ENCODE data around the gene OTOP3. TPM values are rescaled to one million over a fixed set of nuclear protein-coding genes. Genes with fewer than 3 reads are reported as not detected.

Gene OTOP3
- total and polyA plus RNA-seq, 10 donors = not detected

GRCh38 chr17:74943808-74944522, 8.3 kb downstream of the OTOP3 start:
- Histone ChIP-seq H3K4me3 (no peak overlapping the region), H3K36me3 (no peaks in the 10 kb centered on the region), H3K27ac (no peak overlapping the region), H3K27me3 (replicated peaks in 1 of 7) (peaks cover 0 to 65% (median 10%) of the 10 kb centered on the region in 7 donors), H3K4me1 (no peaks in the 10 kb centered on the region), H3K9me3 (no peaks in the 10 kb centered on the region)
- intact Hi-C loops (cut with DNase I; ENCODE audit: low total_unique reads) = no loop called here
- TF ChIP-seq POLR2AphosphoS5 (IDR thresholded peaks at IDR 0.05) (no peak), POLR2A (IDR thresholded peaks at IDR 0.05) (no peak)
- TF ChIP-seq, protein P1, sequence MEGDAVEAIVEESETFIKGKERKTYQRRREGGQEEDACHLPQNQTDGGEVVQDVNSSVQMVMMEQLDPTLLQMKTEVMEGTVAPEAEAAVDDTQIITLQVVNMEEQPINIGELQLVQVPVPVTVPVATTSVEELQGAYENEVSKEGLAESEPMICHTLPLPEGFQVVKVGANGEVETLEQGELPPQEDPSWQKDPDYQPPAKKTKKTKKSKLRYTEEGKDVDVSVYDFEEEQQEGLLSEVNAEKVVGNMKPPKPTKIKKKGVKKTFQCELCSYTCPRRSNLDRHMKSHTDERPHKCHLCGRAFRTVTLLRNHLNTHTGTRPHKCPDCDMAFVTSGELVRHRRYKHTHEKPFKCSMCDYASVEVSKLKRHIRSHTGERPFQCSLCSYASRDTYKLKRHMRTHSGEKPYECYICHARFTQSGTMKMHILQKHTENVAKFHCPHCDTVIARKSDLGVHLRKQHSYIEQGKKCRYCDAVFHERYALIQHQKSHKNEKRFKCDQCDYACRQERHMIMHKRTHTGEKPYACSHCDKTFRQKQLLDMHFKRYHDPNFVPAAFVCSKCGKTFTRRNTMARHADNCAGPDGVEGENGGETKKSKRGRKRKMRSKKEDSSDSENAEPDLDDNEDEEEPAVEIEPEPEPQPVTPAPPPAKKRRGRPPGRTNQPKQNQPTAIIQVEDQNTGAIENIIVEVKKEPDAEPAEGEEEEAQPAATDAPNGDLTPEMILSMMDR (IDR thresholded peaks at IDR 0.05 in 8 of 11, conservative IDR thresholded peaks at IDR 0.05 in 3 of 11) = no peak
- DNase-seq = no peak
- 70 to 77% (median 73%) methylated on average over 12 to 13 of the region's 13 CpGs for WGBS, 5 donors

GRCh38 chr17:74945543-74945942, 9.8 kb downstream of the OTOP3 start:
- H3K4me1 ChIP-seq = no peaks in the 10 kb centered on the region
- intact Hi-C loops (cut with DNase I; ENCODE audit: low total_unique reads) = no loop called here
- H3K4me3 ChIP-seq = no peak overlapping the region
- H3K9me3 ChIP-seq = no peaks in the 10 kb centered on the region
- TF ChIP-seq, protein P1 (IDR thresholded peaks at IDR 0.05 in 8 of 11, conservative IDR thresholded peaks at IDR 0.05 in 3 of 11) = no peak
- no peak for TF ChIP-seq POLR2A (IDR thresholded peaks at IDR 0.05)
- TF ChIP-seq POLR2AphosphoS5 (IDR thresholded peaks at IDR 0.05) = no peak
- H3K36me3 ChIP-seq = no peaks in the 10 kb centered on the region
- no peak for DNase-seq
- 40 to 50% (median 44%) methylated on average over 6 of the region's 6 CpGs for WGBS, 5 donors
- peaks cover 0 to 64% (median 10%) of the 10 kb centered on the region in 7 donors for H3K27me3 ChIP-seq (replicated peaks in 1 of 7)
- no peak overlapping the region for H3K27ac ChIP-seq

DNA sequence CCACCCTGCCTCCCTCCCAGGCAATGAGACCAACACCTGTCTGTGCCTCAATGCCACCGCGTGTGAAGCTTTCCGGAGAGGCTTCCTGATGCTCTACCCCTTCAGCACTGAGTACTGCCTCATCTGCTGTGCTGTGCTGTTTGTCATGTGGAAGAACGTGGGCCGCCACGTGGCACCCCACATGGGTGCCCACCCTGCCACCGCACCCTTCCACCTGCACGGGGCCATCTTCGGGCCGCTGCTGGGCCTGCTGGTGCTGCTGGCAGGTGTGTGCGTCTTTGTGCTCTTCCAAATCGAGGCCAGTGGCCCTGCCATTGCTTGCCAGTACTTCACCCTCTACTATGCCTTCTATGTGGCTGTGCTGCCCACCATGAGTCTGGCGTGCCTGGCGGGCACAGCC, 10.9 kb downstream of the OTOP3 start:
- H3K9me3 ChIP-seq = no peaks in the 10 kb centered on the region
- 84 to 97% (median 87%) methylated on average over 12 to 14 of the region's 14 CpGs for WGBS, 5 donors
- peaks cover 0 to 65% (median 0%) of the 10 kb centered on the region in 7 donors for H3K27me3 ChIP-seq (replicated peaks in 1 of 7)
- DNase-seq = no peak
- H3K4me1 ChIP-seq = no peaks in the 10 kb centered on the region
- TF ChIP-seq, protein P1 (IDR thresholded peaks at IDR 0.05 in 8 of 11, conservative IDR thresholded peaks at IDR 0.05 in 3 of 11) = no peak
- TF ChIP-seq POLR2A (IDR thresholded peaks at IDR 0.05) (no peak), POLR2AphosphoS5 (IDR thresholded peaks at IDR 0.05) (no peak)
- H3K36me3 ChIP-seq = peaks cover 0 to 8% (median 2%) of the 10 kb centered on the region in 6 donors
- no peak overlapping the region for H3K4me3 ChIP-seq
- intact Hi-C loops (cut with DNase I; ENCODE audit: low total_unique reads) = no loop called here
- H3K27ac ChIP-seq = no peak overlapping the region

DNA sequence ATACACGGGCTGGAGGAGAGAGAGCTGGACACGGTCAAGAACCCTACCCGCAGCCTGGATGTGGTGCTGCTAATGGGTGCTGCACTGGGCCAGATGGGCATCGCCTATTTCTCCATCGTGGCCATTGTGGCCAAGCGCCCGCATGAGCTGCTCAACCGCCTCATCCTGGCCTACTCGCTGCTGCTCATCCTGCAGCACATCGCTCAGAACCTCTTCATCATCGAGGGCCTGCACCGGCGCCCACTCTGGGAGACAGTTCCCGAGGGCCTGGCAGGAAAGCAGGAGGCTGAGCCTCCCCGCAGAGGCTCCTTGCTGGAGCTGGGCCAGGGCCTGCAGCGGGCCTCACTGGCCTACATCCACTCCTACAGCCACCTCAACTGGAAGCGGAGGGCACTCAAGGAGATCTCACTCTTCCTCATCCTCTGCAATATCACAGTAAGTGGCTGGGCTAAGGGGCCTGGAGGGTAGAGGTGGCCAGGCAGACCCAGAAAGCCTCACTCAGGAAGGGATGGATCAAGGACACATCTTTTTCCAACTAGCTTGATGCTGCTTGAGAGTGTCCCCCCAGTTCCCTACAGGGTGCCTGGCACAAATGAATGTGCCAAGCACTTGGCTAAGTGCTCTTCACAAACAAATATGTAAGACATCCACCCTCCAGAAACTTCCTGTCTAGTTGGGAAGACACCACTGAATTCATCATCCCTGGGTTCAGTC, 11.5 kb downstream of the OTOP3 start:
- Histone ChIP-seq H3K36me3 (peaks cover 0 to 12% (median 2%) of the 10 kb centered on the region in 6 donors), H3K4me3 (no peak overlapping the region), H3K4me1 (no peaks in the 10 kb centered on the region), H3K9me3 (no peaks in the 10 kb centered on the region), H3K27ac (no peak overlapping the region), H3K27me3 (replicated peaks in 1 of 7) (peaks cover 0 to 65% (median 0%) of the 10 kb centered on the region in 7 donors)
- no peak for DNase-seq
- intact Hi-C loops (cut with DNase I; ENCODE audit: low total_unique reads) = no loop called here
- WGBS, 5 donors = 91 to 93% (median 92%) methylated on average over 12 to 17 of the region's 17 CpGs
- TF ChIP-seq, protein P1 (IDR thresholded peaks at IDR 0.05 in 8 of 11, conservative IDR thresholded peaks at IDR 0.05 in 3 of 11) = no peak
- no peak for TF ChIP-seq POLR2AphosphoS5 (IDR thresholded peaks at IDR 0.05)
